SH-SY5Y (cell line): ENCODE data around the gene PRKCZ.

Experiments used
- GATA2 ChIP-seq: IDR thresholded peaks from 2 replicates; pipeline ENCODE4 v1.6.1; 2011; ENCODE audit warnings: mild to moderate bottlenecking, low read depth, low read length
- GATA3 ChIP-seq: IDR thresholded peaks from 2 replicates; pipeline ENCODE4 v1.6.1; 2011; ENCODE audit warnings: low read depth, mild to moderate bottlenecking, low read length, moderate library complexity

Gene PRKCZ

GRCh38 chr1:2032737-2033136, 17.5 kb upstream of the PRKCZ start:
- TF ChIP-seq GATA2 (no peak), GATA3 (no peak)

DNA sequence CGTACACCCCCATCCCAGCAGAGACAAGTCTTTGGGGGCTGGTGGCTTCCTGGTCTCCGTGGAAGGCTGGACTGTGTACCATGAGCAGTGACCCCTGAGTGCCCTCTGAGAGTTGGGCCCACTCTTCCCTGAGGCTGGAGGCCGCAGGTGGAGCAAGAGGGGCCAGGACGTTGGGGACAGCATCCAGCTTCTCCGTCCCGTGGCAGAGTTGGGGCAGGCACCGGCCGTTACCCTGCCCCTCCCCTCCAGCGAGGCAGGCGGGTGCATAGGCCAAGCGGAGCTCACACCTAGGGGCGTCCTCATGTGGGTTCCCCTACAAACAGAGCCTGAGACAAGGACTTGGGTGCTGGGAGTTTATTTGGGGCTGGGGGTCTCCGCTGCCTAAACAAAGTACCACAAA, 17.0 kb upstream of the PRKCZ start:
- TF ChIP-seq GATA2 = no peak
- no peak for TF ChIP-seq GATA3

DNA sequence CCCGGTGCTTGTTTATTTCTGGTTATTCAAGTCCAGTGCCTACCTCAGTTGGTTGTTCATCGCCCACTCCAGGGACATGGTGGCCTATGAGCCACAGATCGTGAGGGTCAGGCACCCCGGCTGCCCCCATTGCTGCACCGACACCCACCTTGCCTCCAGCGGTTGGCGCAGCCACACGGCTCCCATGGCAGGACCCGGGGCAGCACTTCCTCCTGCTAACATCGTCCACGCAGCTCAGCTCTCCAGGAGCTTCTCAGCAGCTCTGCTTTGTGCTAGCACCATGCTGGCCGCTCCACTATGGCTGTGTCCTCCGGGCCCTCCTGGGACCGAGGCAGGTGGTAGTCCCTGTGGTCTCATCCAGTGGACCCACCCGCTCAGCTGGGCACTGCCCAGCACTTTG, 13.9 kb upstream of the PRKCZ start:
- TF ChIP-seq GATA2 (no peak), GATA3 (no peak)

- no peak for TF ChIP-seq GATA2
- no peak for TF ChIP-seq GATA3
Measured at GRCh38 chr1:2037314-2037979, 12.8 kb upstream of the PRKCZ start.

GRCh38 chr1:2038229-2038628, 12.0 kb upstream of the PRKCZ start:
- TF ChIP-seq GATA2 (no peak), GATA3 (no peak)

GRCh38 chr1:2039251-2039650, 11.0 kb upstream of the PRKCZ start:
- TF ChIP-seq GATA2 = no peak
- TF ChIP-seq GATA3 = no peak

- TF ChIP-seq GATA3 = no peak
- no peak for TF ChIP-seq GATA2
Measured at GRCh38 chr1:2041305-2041704, 8.9 kb upstream of the PRKCZ start.

- TF ChIP-seq GATA3 = no peak
- TF ChIP-seq GATA2 = no peak
Measured at GRCh38 chr1:2041887-2042286, 8.3 kb upstream of the PRKCZ start.

DNA sequence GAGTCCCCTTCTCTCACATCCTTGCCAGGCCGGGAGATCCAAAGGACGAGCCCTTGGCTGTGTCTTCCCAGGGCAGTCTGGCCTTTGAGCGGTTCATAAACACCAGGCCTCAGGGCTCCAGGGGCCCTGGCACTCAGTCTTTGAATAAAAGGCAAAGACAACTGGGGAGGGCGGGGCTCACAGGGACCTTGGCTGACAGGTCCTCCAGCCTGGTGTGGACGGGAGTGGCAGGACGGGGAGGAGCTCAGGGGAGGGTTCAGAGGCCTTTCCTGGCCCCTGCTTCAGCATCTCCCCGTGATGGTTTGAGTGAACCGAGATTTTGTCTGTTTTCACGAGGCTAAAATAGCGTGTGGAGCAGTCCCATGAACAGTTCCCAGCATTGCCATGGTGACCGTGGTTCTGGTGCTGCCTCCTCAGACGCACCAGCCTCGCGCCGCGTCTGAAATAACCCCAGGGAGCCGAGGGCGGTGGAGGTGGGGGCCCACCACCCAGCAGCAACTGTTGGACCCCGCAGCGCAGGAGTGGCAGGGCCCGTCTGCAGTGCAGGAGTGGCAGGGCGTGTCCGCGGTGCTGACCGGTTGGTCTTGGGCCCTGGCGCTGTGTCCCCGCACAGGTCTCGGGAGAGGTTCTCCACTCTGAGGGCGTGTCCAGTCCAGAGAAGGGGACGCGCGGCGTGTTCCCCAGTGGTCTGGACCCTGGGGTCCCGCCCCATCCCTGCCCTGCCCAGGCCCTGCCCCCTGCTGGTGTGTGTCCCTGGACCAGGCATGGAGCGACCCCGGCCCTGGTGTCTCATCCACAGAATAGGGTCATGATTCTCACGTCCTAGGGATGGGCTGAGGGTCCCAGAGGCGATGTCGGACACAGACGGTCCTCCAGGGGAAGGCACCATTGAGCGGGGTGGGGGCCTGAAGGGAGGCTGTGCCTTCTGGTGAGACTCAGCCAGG, 7.1 kb upstream of the PRKCZ start:
- no peak for TF ChIP-seq GATA3
- no peak for TF ChIP-seq GATA2

DNA sequence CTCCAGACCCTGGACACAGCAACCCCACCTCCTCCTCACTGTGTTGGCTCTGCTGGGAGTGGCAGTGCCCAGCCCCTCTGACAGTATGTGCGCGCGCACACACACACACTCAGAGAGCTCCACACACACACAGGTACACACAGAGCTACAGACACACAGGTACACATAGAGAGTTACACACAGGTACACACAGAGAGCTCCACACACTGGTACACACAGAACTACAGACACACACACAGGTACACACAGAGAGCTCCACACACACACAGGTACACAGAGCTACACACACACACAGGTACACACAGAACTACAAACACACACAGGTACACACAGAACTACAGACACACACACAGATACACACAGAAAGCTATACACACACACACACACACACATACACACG, 6.3 kb upstream of the PRKCZ start:
- no peak for TF ChIP-seq GATA3
- no peak for TF ChIP-seq GATA2

GRCh38 chr1:2044510-2045319, 5.5 kb upstream of the PRKCZ start:
- no peak for TF ChIP-seq GATA2
- no peak for TF ChIP-seq GATA3

DNA sequence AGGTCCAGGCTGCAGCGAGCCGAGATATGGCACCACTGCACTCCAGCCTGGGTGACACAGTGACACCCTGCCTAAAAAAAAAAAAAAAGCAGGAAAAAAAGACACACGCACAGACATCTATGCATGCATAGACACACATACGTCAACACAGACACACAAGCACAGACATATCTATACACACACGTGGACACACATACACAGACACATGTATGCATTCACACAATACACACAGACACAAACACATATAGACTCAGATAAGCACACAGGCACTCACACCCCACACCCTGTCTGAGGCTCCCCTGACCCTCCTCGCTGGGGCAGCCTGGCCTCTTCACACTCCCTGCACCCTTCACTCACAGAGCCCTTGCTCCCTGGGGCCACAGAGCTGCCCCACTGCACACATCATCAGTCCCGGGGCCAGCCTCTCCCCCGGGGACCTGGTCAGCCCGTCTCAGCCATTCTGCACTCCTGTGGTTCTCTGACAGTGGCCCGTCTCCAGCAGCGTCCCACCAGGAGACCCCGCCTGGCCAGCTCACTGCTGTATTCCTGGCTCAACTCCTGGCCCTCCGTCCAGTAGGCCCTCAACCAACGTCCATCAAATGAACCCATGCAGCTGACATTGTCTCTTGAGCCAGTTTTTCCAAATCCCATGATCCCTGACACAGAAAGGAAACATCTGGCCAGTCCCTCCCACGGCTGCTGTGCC, 4.6 kb upstream of the PRKCZ start:
- TF ChIP-seq GATA3 = no peak
- no peak for TF ChIP-seq GATA2

GRCh38 chr1:2046174-2046917, 3.9 kb upstream of the PRKCZ start:
- no peak for TF ChIP-seq GATA3
- TF ChIP-seq GATA2 = no peak
